ENCODE results near the gene EMID1.
"Not testable (repeated sequence)": the region's sequence is repeated elsewhere in the genome, so short reads cannot be mapped to it uniquely, and the experiment has no call there.

The EMID1 gene

GRCh38 chr22:29231971-29232959, 26.6 kb downstream of the EMID1 start:
- DNase-seq, result no peak

DNA sequence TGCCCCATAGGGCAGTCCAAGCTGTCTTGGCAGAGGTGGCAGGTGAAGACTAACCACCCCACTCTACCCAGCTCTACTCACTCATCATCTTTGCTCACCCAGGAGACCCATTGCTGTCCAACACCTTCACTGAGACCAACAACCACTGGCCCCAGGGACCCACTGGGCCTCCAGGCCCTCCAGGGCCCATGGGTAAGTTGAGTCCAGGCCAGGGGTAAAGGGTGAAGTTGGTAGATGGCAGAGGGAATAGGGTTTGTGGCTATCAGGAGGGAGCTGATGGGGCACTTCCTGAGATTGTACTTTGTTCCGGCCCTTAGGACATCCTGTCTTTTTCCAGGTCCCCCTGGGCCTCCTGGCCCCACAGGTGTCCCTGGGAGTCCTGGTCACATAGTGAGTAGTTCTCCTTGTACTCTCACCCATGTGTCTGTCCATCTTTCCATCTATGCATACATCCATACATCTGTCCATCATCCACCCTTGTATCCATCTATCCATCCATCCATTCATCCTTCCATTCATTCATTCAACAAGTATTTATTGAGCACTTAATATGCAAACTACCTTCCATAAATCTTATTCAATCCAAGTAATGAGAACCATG, 27.7 kb downstream of the EMID1 start:
- DNase-seq, result no peak

DNA sequence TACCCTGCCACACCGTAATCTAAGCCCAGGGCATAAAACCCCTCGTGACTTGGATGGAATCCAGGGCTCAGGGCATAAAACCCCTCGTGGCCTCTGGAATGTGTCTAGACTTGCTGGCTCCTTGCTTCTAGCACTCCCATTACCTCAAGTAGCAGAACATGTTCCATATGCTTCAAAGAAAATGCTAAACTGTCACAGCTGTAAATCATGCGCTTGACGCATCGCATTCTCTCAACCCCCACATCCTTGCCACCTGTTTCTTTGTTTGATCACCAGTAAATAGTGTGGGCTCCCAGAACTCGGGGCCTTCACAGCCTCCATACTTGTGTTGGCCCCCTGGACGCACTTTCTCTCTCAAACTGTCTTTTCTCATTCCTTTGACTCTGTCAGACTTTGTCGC, 34.8 kb downstream of the EMID1 start:
- DNase-seq, result not testable (repeated sequence)

GRCh38 chr22:29243874-29244446, 38.3 kb downstream of the EMID1 start:
- DNase-seq, result no peak

GRCh38 chr22:29244785-29245625, 39.3 kb downstream of the EMID1 start:
- no peak for DNase-seq

DNA sequence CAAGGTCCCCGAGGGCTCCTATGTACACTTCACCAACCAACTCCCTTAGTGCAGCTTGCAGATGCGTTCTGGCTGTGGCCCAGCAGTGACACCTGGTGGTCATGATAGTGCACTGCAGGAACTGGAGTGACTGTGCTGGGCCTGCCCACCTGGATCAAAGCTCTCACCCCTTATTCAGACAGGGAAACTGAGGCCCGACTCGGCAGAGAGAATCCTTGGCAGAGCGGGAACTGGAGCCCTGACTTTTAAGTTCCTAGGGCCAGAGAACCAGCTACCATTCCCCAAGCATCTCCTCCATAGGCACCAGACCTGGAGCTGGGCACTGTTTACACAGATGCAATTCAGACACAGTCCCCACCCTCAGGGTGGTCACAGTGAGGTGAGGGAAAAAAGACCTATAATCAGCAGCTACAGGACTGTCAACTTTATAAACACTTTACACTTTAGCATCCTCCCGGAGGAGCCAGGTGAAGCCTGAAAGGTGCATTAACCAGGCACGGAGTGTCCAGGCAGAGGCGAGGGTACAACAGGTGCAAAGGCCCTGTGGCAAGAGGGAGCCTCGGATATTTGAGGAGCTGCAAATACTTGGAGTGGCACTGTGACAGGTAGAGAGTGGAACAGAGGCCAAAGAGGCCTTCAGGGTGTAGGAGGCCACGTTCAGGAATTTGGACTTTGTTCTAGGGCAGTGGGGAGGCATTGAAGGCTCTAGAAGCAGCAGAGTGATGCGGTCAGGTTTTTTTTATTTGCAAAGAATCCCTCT, 40.1 kb downstream of the EMID1 start:
- peak; percentile 5 for DNase-seq

DNA sequence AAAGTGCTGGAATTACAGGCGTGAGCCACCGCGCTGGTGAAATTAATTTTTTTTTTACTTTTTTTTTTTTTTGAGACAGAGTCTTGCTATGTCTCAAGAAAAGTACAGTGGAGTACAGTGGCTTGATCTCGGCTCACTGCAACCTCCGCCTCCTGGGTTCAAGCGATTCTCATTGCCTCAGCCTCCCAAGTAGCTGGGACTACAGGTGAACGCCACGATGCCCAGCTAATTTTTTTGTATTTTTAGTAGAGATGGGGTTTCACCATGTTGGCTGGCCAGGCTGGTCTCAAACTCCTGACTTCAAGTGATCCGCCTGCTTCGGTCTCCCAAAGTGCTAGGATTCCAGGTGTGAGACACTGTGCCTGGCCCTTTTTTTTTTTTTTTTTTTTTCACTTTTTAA, 42.2 kb downstream of the EMID1 start:
- DNase-seq, result not testable (repeated sequence)

DNA sequence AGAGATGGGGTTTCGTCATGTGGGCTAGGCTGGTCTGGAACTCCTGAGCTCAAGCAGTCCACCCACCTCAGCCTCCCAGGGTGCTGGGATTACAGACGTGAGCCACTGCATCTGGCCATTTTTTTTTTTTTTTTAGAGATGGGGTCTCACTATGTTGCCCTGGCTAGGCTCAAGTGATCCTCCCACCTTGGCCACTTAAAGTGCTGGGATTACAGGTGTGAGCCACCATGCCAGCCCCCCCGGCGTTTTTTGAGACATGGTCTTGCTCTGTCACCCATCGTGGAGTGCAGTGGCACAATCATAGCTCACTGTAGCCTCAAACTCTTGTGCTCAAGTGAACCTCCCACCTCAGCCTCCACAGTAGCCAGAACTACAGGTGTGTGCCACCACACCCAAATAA, 45.6 kb downstream of the EMID1 start:
- DNase-seq, result no peak

GRCh38 chr22:29251981-29252911, 46.5 kb downstream of the EMID1 start:
- DNase-seq, result no peak

- DNase-seq, result no peak
Observed at GRCh38 chr22:29253561-29254285, 48.0 kb downstream of the EMID1 start.

GRCh38 chr22:29254286-29254660, 48.6 kb downstream of the EMID1 start:
- DNase-seq, result no peak

GRCh38 chr22:29255064-29255621, 49.4 kb downstream of the EMID1 start:
- no peak for DNase-seq

DNA sequence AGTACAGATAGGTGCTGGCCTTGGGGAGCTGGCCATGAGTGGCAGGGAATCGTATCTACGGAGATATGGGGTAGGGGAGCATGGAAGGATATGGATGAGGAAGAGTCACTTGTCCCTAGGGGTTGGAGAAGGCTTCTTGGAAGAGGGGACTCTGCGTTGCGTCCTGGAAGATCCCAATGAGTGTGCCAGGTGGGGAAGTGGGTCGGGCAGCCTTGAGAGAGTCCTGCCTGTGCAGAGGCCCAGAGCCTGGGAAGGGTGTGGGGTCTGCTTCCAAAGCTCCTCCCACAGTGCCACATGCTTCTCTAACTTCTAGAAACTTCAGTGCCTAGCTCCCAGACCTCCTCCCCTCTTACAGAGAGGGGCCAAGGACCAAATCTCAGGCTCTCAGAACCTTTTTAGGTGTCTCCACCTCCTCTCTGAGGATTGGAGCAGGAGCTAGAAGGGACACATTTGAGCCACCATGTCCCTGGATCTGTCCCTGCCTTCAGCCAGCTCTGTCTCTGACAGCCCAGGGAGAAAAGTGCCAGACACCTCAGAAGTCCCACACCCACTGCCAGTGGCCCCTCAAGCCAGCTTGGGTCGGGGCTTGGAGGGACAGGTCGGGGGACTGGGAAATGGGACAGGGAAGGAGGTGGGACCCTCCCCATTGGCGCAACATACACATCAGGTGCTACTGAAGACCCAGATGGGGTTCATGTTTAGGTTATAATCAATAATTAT, 51.1 kb downstream of the EMID1 start:
- no peak for DNase-seq

- no peak for DNase-seq
Observed at GRCh38 chr22:29257751-29258181, 52.1 kb downstream of the EMID1 start.

GRCh38 chr22:29258407-29259252, 52.9 kb downstream of the EMID1 start:
- DNase-seq, result no peak

- DNase-seq, result no peak
Observed at GRCh38 chr22:29259253-29259899, 53.7 kb downstream of the EMID1 start.

GRCh38 chr22:29260031-29260560, 54.4 kb downstream of the EMID1 start:
- DNase-seq, result no peak

Data from NCI-H1417 treated with DMSO at 0.1 percent for 48 hours (cell line).